K562 (cell line): Measurements from ENCODE around the gene FLT1.

Experiments used
- ATF7 ChIP-seq: fragments of 450-650 bp; IDR thresholded peaks from 2 replicates; pipeline ENCODE4 v1.7.1; 2014; ENCODE audit warnings: mild to moderate bottlenecking, moderate library complexity
- CTCF ChIP-seq, 3 experiments: IDR thresholded peaks in 2 of 3; conservative IDR thresholded peaks in 1 of 3; 2 replicates each; pipeline ENCODE4 v1.5.1; 2011 to 2012; ENCODE audit warnings: low read length in 3 of 3, mild to moderate bottlenecking in 3 of 3, control low read depth in 2 of 3, improper control_type of control experiment in 1 of 3, inconsistent platforms in 1 of 3, low read depth in 1 of 3, mixed read lengths in 1 of 3, moderate library complexity in 1 of 3; ENCODE audit not compliant: insufficient read depth in 2 of 3
- ELF2 ChIP-seq: fragments of 250-450 bp; sonication (Bioruptor Pico); IDR thresholded peaks from 2 replicates; pipeline ENCODE4 v1.5.0; 2021; ENCODE audit warnings: mild to moderate bottlenecking
- EP300 ChIP-seq: IDR thresholded peaks from 2 replicates; pipeline ENCODE4 v1.6.1; 2012; ENCODE audit warnings: low read length, improper control_type of control experiment
- FOSL1 ChIP-seq: fragments of 200-800 bp; sonication (Bioruptor generic); conservative IDR thresholded peaks from 2 replicates; pipeline ENCODE4 v1.6.1; 2016; ENCODE audit warnings: missing genetic modification characterization, missing compliant biosample characterization
- FOXK2 ChIP-seq, 2 experiments: fragments of 450-650 bp; IDR thresholded peaks in 1 of 2; conservative IDR thresholded peaks in 1 of 2; 2 replicates each; pipeline ENCODE4 v1.6.1; 2016; ENCODE audit warnings: low read depth in 2 of 2, mild to moderate bottlenecking in 1 of 2
- MAZ ChIP-seq, 2 experiments: fragments of 450-650 bp in 1 of 2; sonication (generic) in 1 of 2; formaldehyde crosslinking; IDR thresholded peaks in 1 of 2; conservative IDR thresholded peaks in 1 of 2; 2 replicates each; pipeline versions ENCODE4 v1.4.0 to v1.5.0; 2020; ENCODE audit warnings: mild to moderate bottlenecking in 1 of 2, missing genetic modification reagents in 1 of 2
- POLR2AphosphoS5 ChIP-seq: IDR thresholded peaks from 2 replicates; pipeline ENCODE4 v1.6.1; 2011; ENCODE audit warnings: mild to moderate bottlenecking, low read depth, low read length, moderate library complexity; ENCODE audit not compliant: control insufficient read depth, insufficient read depth
- SAFB2 ChIP-seq: fragments of 200-400 bp; formaldehyde crosslinking; IDR thresholded peaks from 2 replicates; pipeline ENCODE4 v1.6.1; 2018; ENCODE audit warnings: borderline replicate concordance, low read length, low read depth, moderate library complexity; ENCODE audit not compliant: severe bottlenecking
- SRF ChIP-seq, 2 experiments: fragments of 250-450, 450-650 bp in 1 of 2; sonication (Bioruptor Pico) in 1 of 2; sonication (generic) in 1 of 2; formaldehyde crosslinking; IDR thresholded peaks; 2 replicates each; pipeline versions ENCODE4 v1.5.0 to v1.5.1; 2020 to 2022; ENCODE audit warnings: mild to moderate bottlenecking in 1 of 2, missing genetic modification reagents in 1 of 2
- STAT6 ChIP-seq: sonication (generic); formaldehyde crosslinking; IDR thresholded peaks from 2 replicates; pipeline ENCODE4 v1.8.1; 2023; ENCODE audit warnings: mild to moderate bottlenecking, missing genetic modification reagents
- TEAD4 ChIP-seq, 2 experiments: sonication (generic) in 1 of 2; formaldehyde crosslinking in 1 of 2; IDR thresholded peaks; 2 replicates each; pipeline versions ENCODE4 v1.6.1 to v1.8.0; 2012 to 2022; ENCODE audit warnings: borderline replicate concordance in 1 of 2, inconsistent platforms in 1 of 2, low read length in 1 of 2, mild to moderate bottlenecking in 1 of 2, missing genetic modification reagents in 1 of 2
- ZBTB11 ChIP-seq, 3 experiments: fragments of 200-800 bp in 1 of 3; fragments of 250-450 bp in 1 of 3; fragments of 450-650 bp in 1 of 3; sonication (Bioruptor Pico) in 1 of 3; sonication (Bioruptor generic) in 1 of 3; formaldehyde crosslinking in 1 of 3; IDR thresholded peaks; 2 replicates each; pipeline versions ENCODE4 v1.6.1 to v1.8.0; 2016 to 2022; ENCODE audit warnings: mild to moderate bottlenecking in 2 of 3, missing genetic modification characterization in 2 of 3, missing compliant biosample characterization in 1 of 3, moderate library complexity in 1 of 3
- ZBTB33 ChIP-seq: sonication (generic); formaldehyde crosslinking; IDR thresholded peaks from 2 replicates; pipeline ENCODE4 v1.8.1; 2023; ENCODE audit warnings: mild to moderate bottlenecking, missing genetic modification reagents

- TF ChIP-seq ELF2 (CRISPR knock-in tag), result no peak
- TF ChIP-seq MAZ (CRISPR knock-in tag; conservative IDR thresholded peaks at IDR 0.05 in 1 of 2, IDR thresholded peaks at IDR 0.05 in 1 of 2), result no peak
- no peak for TF ChIP-seq EP300
- TF ChIP-seq ZBTB11 (CRISPR knock-in tag; IDR thresholded peaks at IDR 0.05), result no peak
- TF ChIP-seq ZBTB33 (CRISPR knock-in tag), result no peak
- TF ChIP-seq SRF (CRISPR knock-in tag; IDR thresholded peaks at IDR 0.05), result no peak
- TF ChIP-seq POLR2AphosphoS5, result no peak
- TF ChIP-seq ATF7, result no peak
- TF ChIP-seq FOXK2 (conservative IDR thresholded peaks at IDR 0.05 in 1 of 2, IDR thresholded peaks at IDR 0.05 in 1 of 2; ENCODE audit: low read depth in 2 of 2), result no peak
- no peak for TF ChIP-seq TEAD4 (IDR thresholded peaks at IDR 0.05; ENCODE audit: low read length)
- TF ChIP-seq TEAD4 (CRISPR knock-in tag; IDR thresholded peaks at IDR 0.05; ENCODE audit: borderline replicate concordance), result no peak
- TF ChIP-seq FOSL1 (tag), result no peak
- TF ChIP-seq STAT6 (CRISPR knock-in tag), result no peak
- peak; percentile 66 to 77 (median 72) for TF ChIP-seq CTCF (IDR thresholded peaks at IDR 0.05 in 2 of 3, conservative IDR thresholded peaks at IDR 0.05 in 1 of 3; ENCODE audit: insufficient read depth in 2 of 3, low read depth in 1 of 3, low read length in 3 of 3)
- no peak for TF ChIP-seq SAFB2
Observed at GRCh38 chr13:28324181-28324789, 170.6 kb downstream of the FLT1 start.
